Liver (tissue), 9 donors: ENCODE data around the gene MAGI1. TPM values are rescaled to one million over a fixed set of nuclear protein-coding genes. Genes with fewer than 3 reads are reported as not detected.

Source experiments
- DNase-seq: peaks from one replicate; pipeline ENCODE4 v3.0.0-alpha.2; 2017; ENCODE audit warnings: low spot score
- H3K27ac ChIP-seq, 2 donors: one replicate each; pipeline ENCODE4 v1.7.0; 2013; ENCODE audit warnings: inconsistent platforms in 2 of 2, low read length in 2 of 2, control low read depth in 1 of 2, low read depth in 1 of 2, mild to moderate bottlenecking in 1 of 2
- H3K27me3 ChIP-seq, 4 donors: one replicate each; pipeline versions ENCODE4 v1.6.1 to v1.7.0; 2013; ENCODE audit warnings: low read length in 3 of 4, inconsistent platforms in 1 of 4, mild to moderate bottlenecking in 1 of 4, moderate library complexity in 1 of 4; ENCODE audit not compliant: control insufficient read depth in 4 of 4, insufficient read depth in 4 of 4
- H3K36me3 ChIP-seq, 4 donors: one replicate each; pipeline versions ENCODE4 v1.6.1 to v1.7.0; 2013; ENCODE audit warnings: low read length in 3 of 4, mild to moderate bottlenecking in 3 of 4, low read depth in 1 of 4, moderate library complexity in 1 of 4; ENCODE audit not compliant: control insufficient read depth in 4 of 4, insufficient read depth in 3 of 4
- H3K4me1 ChIP-seq, 4 donors: one replicate each; pipeline versions ENCODE4 v1.6.1 to v1.7.0; 2013; ENCODE audit warnings: low read length in 3 of 4, mild to moderate bottlenecking in 3 of 4, moderate library complexity in 1 of 4; ENCODE audit not compliant: control insufficient read depth in 4 of 4, insufficient read depth in 4 of 4
- H3K4me3 ChIP-seq, 3 donors: one replicate each; pipeline versions ENCODE4 v1.6.1 to v1.7.0; 2013; ENCODE audit warnings: low read length in 3 of 3, control low read depth in 1 of 3, low read depth in 1 of 3, mild to moderate bottlenecking in 1 of 3
- H3K9ac ChIP-seq, 2 donors: one replicate each; pipeline ENCODE4 v1.7.0; 2013; ENCODE audit warnings: low read length in 2 of 2, mild to moderate bottlenecking in 2 of 2, moderate library complexity in 2 of 2, control low read depth in 1 of 2, low read depth in 1 of 2
- H3K9me3 ChIP-seq, 4 donors: one replicate each; pipeline versions ENCODE4 v1.6.1 to v1.7.0; 2013; ENCODE audit warnings: low read length in 3 of 4; ENCODE audit not compliant: control insufficient read depth in 4 of 4
- EGR1 ChIP-seq, 2 donors: IDR thresholded peaks; 2 replicates each; pipeline ENCODE4 v1.6.1; 2016 to 2018; ENCODE audit warnings: antibody characterized with exemption in 2 of 2, low read depth in 2 of 2
- FOXA2 ChIP-seq: IDR thresholded peaks from 2 replicates; pipeline ENCODE4 v1.6.1; 2016; ENCODE audit warnings: antibody characterized with exemption
- GABPA ChIP-seq, 2 donors: IDR thresholded peaks in 1 of 2; conservative IDR thresholded peaks in 1 of 2; 2 replicates each; pipeline ENCODE4 v1.6.1; 2016; ENCODE audit warnings: antibody characterized with exemption in 2 of 2, mild to moderate bottlenecking in 1 of 2, moderate library complexity in 1 of 2
- HNF4G ChIP-seq: IDR thresholded peaks from 2 replicates; pipeline ENCODE4 v1.6.1; 2016; ENCODE audit warnings: antibody characterized with exemption
- JUND ChIP-seq, 2 donors: IDR thresholded peaks; 2 replicates each; pipeline ENCODE4 v1.6.1; 2016; ENCODE audit warnings: antibody characterized with exemption in 2 of 2
- MAX ChIP-seq: IDR thresholded peaks from 2 replicates; pipeline ENCODE4 v1.6.1; 2016; ENCODE audit warnings: antibody characterized with exemption
- NR2F2 ChIP-seq: IDR thresholded peaks from 2 replicates; pipeline ENCODE4 v1.6.1; 2016; ENCODE audit warnings: antibody characterized with exemption
- RAD21 ChIP-seq, 2 donors: IDR thresholded peaks; 2 replicates each; pipeline ENCODE4 v1.6.1; 2016; ENCODE audit warnings: antibody characterized with exemption in 2 of 2, mild to moderate bottlenecking in 2 of 2
- REST ChIP-seq: IDR thresholded peaks from 2 replicates; pipeline ENCODE4 v1.6.1; 2016; ENCODE audit warnings: antibody characterized with exemption, mild to moderate bottlenecking
- RXRA ChIP-seq, 2 donors: IDR thresholded peaks; 2 replicates each; pipeline ENCODE4 v1.6.1; 2017 to 2018; ENCODE audit warnings: antibody characterized with exemption in 2 of 2, mild to moderate bottlenecking in 1 of 2
- SP1 ChIP-seq: IDR thresholded peaks from 2 replicates; pipeline ENCODE4 v1.6.1; 2018; ENCODE audit warnings: antibody characterized with exemption, mild to moderate bottlenecking
- TAF1 ChIP-seq: conservative IDR thresholded peaks from 2 replicates; pipeline ENCODE4 v1.6.1; 2016; ENCODE audit warnings: antibody characterized with exemption, mild to moderate bottlenecking
- YY1 ChIP-seq: IDR thresholded peaks from 2 replicates; pipeline ENCODE4 v1.6.1; 2016; ENCODE audit warnings: antibody characterized with exemption, mild to moderate bottlenecking
- WGBS: extraction: QIAGEN DNeasy Blood & Tissue Kit; methylation state at CpG from one replicate; pipeline ENCODE4 v1.1.7; 2013; 5-methylcytosine and 5-hydroxymethylcytosine counted together
- polyA plus RNA-seq, 2 donors: library from polyadenylated mRNA; stranded (reverse) in 1 of 2; unstranded in 1 of 2; fragments of 200-250 nt in 1 of 2; fragments of >200 nt in 1 of 2; fragmentation: Nextera tagmentation in 1 of 2; extraction: Ambion mirVana in 1 of 2; gene quantifications; one replicate each; pipeline versions ENCODE4 v1.2.1 to v1.2.3, GENCODE V29; 2013 to 2015
- total RNA-seq, 2 donors: library from RNA; depleted of rRNA; stranded (reverse); fragments of >200 nt; gene quantifications; one replicate each; pipeline ENCODE4 v1.2.3, GENCODE V29; 2014
- TF ChIP-seq, protein P1 (sequence below): IDR thresholded peaks from 2 replicates; pipeline ENCODE4 v1.6.1; 2016; ENCODE audit warnings: antibody characterized with exemption
- TF ChIP-seq, protein P2 (sequence below): fragments of 150-350 bp; IDR thresholded peaks from 2 replicates; pipeline ENCODE4 v1.5.1; 2017; ENCODE audit warnings: improper control_type of control experiment, low read depth, low read length; ENCODE audit not compliant: missing input control
- TF ChIP-seq, protein P3 (sequence below): IDR thresholded peaks from 2 replicates; pipeline ENCODE4 v1.6.1; 2016; ENCODE audit warnings: antibody characterized with exemption
- donor health status: healthy.
- donor health status: healthy.
- donor health status: healthy.
- donor health status: healthy.
- donor health status: healthy.

MAGI1 gene
- total and polyA plus RNA-seq, 4 donors: 9.6 to 68.8 (median 14.0) TPM

DNA sequence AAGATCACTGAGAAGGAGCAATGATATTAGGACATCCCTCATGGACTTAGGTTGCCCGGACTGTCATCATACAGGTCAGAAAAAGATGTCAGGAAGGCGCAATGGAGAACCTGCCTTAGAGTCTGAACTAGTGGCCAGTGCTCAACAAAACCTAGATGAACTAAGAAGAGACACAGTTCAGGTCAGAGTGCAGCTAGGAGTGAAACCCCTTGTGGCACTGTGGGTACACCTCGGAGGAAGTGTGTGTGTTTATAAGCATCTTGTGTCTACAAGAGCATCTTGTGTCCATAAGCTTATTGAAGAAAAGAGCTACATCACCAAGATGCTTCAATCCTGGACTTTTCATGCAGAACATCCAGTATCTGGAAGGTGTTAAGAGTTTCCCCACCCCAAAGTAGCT lies 315.7 kb downstream of the MAGI1 start:
- TF ChIP-seq GABPA (IDR thresholded peaks at IDR 0.05 in 1 of 2, conservative IDR thresholded peaks at IDR 0.05 in 1 of 2) (no peak), RAD21 (IDR thresholded peaks at IDR 0.05) (no peak), RXRA (IDR thresholded peaks at IDR 0.05) (no peak), NR2F2 (no peak), TAF1 (no peak), SP1 (no peak), EGR1 (IDR thresholded peaks at IDR 0.05; ENCODE audit: low read depth in 2 of 2) (no peak), HNF4G (no peak), JUND (IDR thresholded peaks at IDR 0.05) (no peak), REST (no peak), FOXA2 (no peak), MAX (no peak), YY1 (no peak)
- TF ChIP-seq, protein P1, sequence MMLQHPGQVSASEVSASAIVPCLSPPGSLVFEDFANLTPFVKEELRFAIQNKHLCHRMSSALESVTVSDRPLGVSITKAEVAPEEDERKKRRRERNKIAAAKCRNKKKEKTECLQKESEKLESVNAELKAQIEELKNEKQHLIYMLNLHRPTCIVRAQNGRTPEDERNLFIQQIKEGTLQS: no peak
- TF ChIP-seq, protein P2, sequence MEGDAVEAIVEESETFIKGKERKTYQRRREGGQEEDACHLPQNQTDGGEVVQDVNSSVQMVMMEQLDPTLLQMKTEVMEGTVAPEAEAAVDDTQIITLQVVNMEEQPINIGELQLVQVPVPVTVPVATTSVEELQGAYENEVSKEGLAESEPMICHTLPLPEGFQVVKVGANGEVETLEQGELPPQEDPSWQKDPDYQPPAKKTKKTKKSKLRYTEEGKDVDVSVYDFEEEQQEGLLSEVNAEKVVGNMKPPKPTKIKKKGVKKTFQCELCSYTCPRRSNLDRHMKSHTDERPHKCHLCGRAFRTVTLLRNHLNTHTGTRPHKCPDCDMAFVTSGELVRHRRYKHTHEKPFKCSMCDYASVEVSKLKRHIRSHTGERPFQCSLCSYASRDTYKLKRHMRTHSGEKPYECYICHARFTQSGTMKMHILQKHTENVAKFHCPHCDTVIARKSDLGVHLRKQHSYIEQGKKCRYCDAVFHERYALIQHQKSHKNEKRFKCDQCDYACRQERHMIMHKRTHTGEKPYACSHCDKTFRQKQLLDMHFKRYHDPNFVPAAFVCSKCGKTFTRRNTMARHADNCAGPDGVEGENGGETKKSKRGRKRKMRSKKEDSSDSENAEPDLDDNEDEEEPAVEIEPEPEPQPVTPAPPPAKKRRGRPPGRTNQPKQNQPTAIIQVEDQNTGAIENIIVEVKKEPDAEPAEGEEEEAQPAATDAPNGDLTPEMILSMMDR: no peak
- TF ChIP-seq, protein P3, sequence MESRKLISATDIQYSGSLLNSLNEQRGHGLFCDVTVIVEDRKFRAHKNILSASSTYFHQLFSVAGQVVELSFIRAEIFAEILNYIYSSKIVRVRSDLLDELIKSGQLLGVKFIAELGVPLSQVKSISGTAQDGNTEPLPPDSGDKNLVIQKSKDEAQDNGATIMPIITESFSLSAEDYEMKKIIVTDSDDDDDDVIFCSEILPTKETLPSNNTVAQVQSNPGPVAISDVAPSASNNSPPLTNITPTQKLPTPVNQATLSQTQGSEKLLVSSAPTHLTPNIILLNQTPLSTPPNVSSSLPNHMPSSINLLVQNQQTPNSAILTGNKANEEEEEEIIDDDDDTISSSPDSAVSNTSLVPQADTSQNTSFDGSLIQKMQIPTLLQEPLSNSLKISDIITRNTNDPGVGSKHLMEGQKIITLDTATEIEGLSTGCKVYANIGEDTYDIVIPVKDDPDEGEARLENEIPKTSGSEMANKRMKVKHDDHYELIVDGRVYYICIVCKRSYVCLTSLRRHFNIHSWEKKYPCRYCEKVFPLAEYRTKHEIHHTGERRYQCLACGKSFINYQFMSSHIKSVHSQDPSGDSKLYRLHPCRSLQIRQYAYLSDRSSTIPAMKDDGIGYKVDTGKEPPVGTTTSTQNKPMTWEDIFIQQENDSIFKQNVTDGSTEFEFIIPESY: no peak
- Histone ChIP-seq H3K36me3 (no peaks in the 10 kb centered on the region), H3K9me3 (no peaks in the 10 kb centered on the region), H3K4me1 (peaks cover 0 to 1% (median 0%) of the 10 kb centered on the region in 4 donors), H3K27ac (no peak overlapping the region), H3K27me3 (no peaks in the 10 kb centered on the region), H3K9ac (no peak overlapping the region), H3K4me3 (no peak overlapping the region)
- 93% methylated on average over 3 of the region's 3 CpGs for WGBS
- DNase-seq: no peak
